A673 (cell line): Measurements from ENCODE around the gene CUX1. TPM values are rescaled to one million over a fixed set of nuclear protein-coding genes. Genes with fewer than 3 reads are reported as not detected.

Experiments used
- BruUV-seq: library from RNA; stranded (reverse); fragments of 400-500 nt; replicated peaks from 2 replicates; lab custom pipeline; 2021; lab: Mats Ljungman, UMichigan
- CTCF ChIA-PET: fragments of 300-600 bp; sonication (Branson Sonifier 250); formaldehyde crosslinking; loops from one replicate; lab custom pipeline; 2022; ENCODE audit warnings: antibody characterized with exemption; lab: Charles Lee
- POLR2A ChIA-PET: fragments of 300-600 bp; sonication (Branson Sonifier 250); formaldehyde crosslinking; loops from one replicate; lab custom pipeline; 2022; ENCODE audit warnings: antibody characterized with exemption; ENCODE audit not compliant: low non-redundant PET; lab: Charles Lee
- DNase-seq: peaks from one replicate; pipeline ENCODE4 v3.0.0-alpha.2; 2015; ENCODE audit warnings: low spot score
- H3K27ac ChIP-seq: fragments of 200-600 bp; sonication (generic); 2 replicates; pipeline ENCODE4 v1.5.1; 2016; ENCODE audit warnings: mixed run types, low read depth, mild to moderate bottlenecking, mixed read lengths, antibody characterized with exemption, low read length; ENCODE audit not compliant: poor library complexity, severe bottlenecking
- H3K27me3 ChIP-seq: fragments of 200-600 bp; sonication (generic); replicated peaks from 2 replicates; pipeline ENCODE4 v1.6.1; 2017; ENCODE audit warnings: mixed run types, low read depth, mild to moderate bottlenecking, mixed read lengths, antibody characterized with exemption, low read length; ENCODE audit not compliant: insufficient read depth, poor library complexity
- H3K36me3 ChIP-seq: fragments of 200-600 bp; sonication (generic); 2 replicates; pipeline ENCODE4 v1.6.1; 2016; ENCODE audit warnings: mixed run types, mild to moderate bottlenecking, mixed read lengths, antibody characterized with exemption, low read length; ENCODE audit not compliant: insufficient read depth, poor library complexity, severe bottlenecking
- H3K4me1 ChIP-seq: fragments of 200-600 bp; sonication (generic); 2 replicates; pipeline ENCODE4 v1.6.1; 2017; ENCODE audit warnings: mixed run types, mild to moderate bottlenecking, mixed read lengths, antibody characterized with exemption, low read length; ENCODE audit not compliant: insufficient read depth, poor library complexity, severe bottlenecking
- H3K4me3 ChIP-seq: fragments of 200-600 bp; sonication (generic); 2 replicates; pipeline ENCODE4 v1.5.1; 2016; ENCODE audit warnings: low read depth, mixed run types, mild to moderate bottlenecking, mixed read lengths, low read length; ENCODE audit not compliant: poor library complexity, severe bottlenecking
- H3K9me3 ChIP-seq: fragments of 200-600 bp; sonication (generic); 2 replicates; pipeline ENCODE4 v1.6.1; 2016; ENCODE audit warnings: mixed run types, low read depth, mild to moderate bottlenecking, mixed read lengths, antibody characterized with exemption, low read length; ENCODE audit not compliant: poor library complexity, severe bottlenecking
- CTCF ChIP-seq: fragments of 300-800, 200-600 bp; sonication (generic); conservative IDR thresholded peaks from 2 replicates; pipeline ENCODE4 v1.5.1; 2017; ENCODE audit warnings: low read depth, mild to moderate bottlenecking, antibody characterized with exemption, low read length, moderate library complexity, mixed read lengths
- EZH2 ChIP-seq: fragments of 200-600 bp; sonication (generic); IDR thresholded peaks from 2 replicates; pipeline ENCODE4 v1.6.1; 2017; ENCODE audit warnings: borderline replicate concordance, low read depth, mild to moderate bottlenecking, mixed read lengths, antibody characterized with exemption, low read length; ENCODE audit not compliant: poor library complexity, severe bottlenecking
- intact Hi-C: fragments of 100-400 bp; cut with micrococcal nuclease; formaldehyde crosslinking; loops from one replicate; pipeline ENCODE4 v1.10.0; 2022; ENCODE audit not compliant: unreplicated experiment
- total RNA-seq: library from RNA; stranded (reverse); gene quantifications from 2 replicates; pipeline ENCODE4 v1.2.3, GENCODE V29; 2021

CUX1 gene
- total RNA-seq, 1 experiment from 2014 or later, result 49.4 TPM

DNA sequence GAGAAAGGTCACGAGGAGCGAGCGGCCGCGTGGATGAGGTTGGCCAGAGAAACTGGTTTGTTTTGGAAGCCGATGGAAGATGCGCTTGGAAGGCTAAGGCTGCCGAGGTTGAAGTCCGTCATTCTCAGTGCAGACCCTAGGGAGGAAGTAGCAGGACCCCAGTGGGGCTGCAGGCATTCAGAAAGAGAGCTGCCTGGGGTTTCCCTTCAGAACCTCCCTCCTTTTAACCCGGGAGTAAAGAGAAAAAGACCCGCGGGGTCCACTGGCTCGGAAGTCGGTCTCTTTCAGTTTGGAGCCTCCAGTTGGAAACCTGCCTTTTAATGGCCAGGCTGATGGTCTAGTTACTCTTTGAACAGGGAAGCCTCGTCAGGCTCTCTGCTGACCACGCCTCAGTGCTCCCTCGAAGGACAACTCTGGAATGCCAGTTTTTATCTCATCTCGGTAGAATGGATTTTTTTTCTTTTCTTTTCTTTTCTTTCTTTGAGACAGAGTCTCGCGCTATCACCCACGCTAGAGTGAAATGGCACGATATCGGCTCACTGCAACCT lies 188.6 kb downstream of the CUX1 start:
- TF ChIP-seq EZH2 (no peak), CTCF (no peak)
- no peaks in the 10 kb centered on the region for H3K9me3 ChIP-seq
- H3K4me3 ChIP-seq, result no peak overlapping the region
- no peak overlapping the region for H3K27ac ChIP-seq
- POLR2A ChIA-PET, result no interaction called here
- intact Hi-C loops, result no loop called here
- H3K27me3 ChIP-seq, result no peaks in the 10 kb centered on the region
- peaks cover 7% of the 10 kb centered on the region for H3K4me1 ChIP-seq
- no peaks in the 10 kb centered on the region for H3K36me3 ChIP-seq
- no TSS peak for BruUV-seq
- no peak for DNase-seq
- CTCF ChIA-PET, result no interaction called here

DNA sequence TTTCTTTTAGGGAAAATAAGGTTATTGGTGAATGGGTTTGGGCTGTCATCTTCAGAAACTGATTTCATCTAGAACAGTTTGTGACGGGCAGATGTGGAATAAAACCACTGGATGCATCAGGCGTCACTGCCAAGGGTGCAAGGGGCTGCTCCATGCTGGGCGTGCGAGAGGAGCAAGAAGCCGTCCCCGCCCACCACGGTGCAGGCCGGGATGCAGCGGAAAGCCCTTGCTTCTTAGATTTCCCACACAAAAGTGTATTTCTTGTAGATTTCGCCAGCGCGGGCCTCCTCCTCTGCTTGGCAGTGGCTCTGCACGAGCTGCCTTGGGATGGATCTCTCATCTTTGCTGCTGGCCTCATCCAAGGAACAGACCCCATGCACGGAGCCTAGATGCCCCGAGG lies 189.3 kb downstream of the CUX1 start:
- intact Hi-C loops, result no loop called here
- Histone ChIP-seq H3K4me1 (peaks cover 7% of the 10 kb centered on the region), H3K4me3 (no peak overlapping the region), H3K36me3 (no peaks in the 10 kb centered on the region), H3K27me3 (no peaks in the 10 kb centered on the region), H3K9me3 (no peaks in the 10 kb centered on the region), H3K27ac (no peak overlapping the region)
- POLR2A ChIA-PET, result no interaction called here
- BruUV-seq, result no TSS peak
- no peak for DNase-seq
- no peak for TF ChIP-seq EZH2
- TF ChIP-seq CTCF, result no peak
- CTCF ChIA-PET, result no interaction called here

- TF ChIP-seq CTCF (no peak), EZH2 (no peak)
- DNase-seq, result no peak
- BruUV-seq, result no TSS peak
- POLR2A ChIA-PET, result interaction anchor here (0.5 kb wide), 1 partner anchor 659 kb away, joined by 3 read pairs; no protein-coding TSS in a partner anchor
- no peak overlapping the region for H3K4me3 ChIP-seq
- no peaks in the 10 kb centered on the region for H3K27me3 ChIP-seq
- no peak overlapping the region for H3K27ac ChIP-seq
- intact Hi-C loops, result no loop called here
- no peaks in the 10 kb centered on the region for H3K36me3 ChIP-seq
- H3K9me3 ChIP-seq, result no peaks in the 10 kb centered on the region
- H3K4me1 ChIP-seq, result peaks cover 7% of the 10 kb centered on the region
- CTCF ChIA-PET, result no interaction called here
These were observed 191.3 kb downstream of the CUX1 start for GRCh38 chr7:102008535-102009262.
